Lung (tissue), 12 donors: Measurements from ENCODE around the gene LRRC47. TPM values are rescaled to one million over a fixed set of nuclear protein-coding genes. Genes with fewer than 3 reads are reported as not detected.

Experiments
- ATAC-seq: fragments of 200-7000 bp; cut with Tn5 transposase; one replicate; pipeline ENCODE4 v1.9.1; 2020; ENCODE audit warnings: moderate number of reproducible peaks; ENCODE audit not compliant: insufficient read depth, low FRiP score
- DNase-seq, 3 donors: peaks; one replicate each; pipeline ENCODE4 v3.0.0-alpha.2; 2013 to 2017
- H3K27ac ChIP-seq, 2 donors: one replicate each; pipeline ENCODE4 v1.5.1; 2013; ENCODE audit warnings: mild to moderate bottlenecking in 2 of 2, moderate library complexity in 2 of 2, control low read depth in 1 of 2, inconsistent platforms in 1 of 2, low read depth in 1 of 2, low read length in 1 of 2
- H3K27me3 ChIP-seq, 3 donors: one replicate each; pipeline ENCODE4 v1.5.1; 2013; ENCODE audit warnings: low read length in 2 of 3; ENCODE audit not compliant: control insufficient read depth in 3 of 3, insufficient read depth in 3 of 3
- H3K36me3 ChIP-seq, 4 donors: one replicate each; pipeline ENCODE4 v1.5.1; 2013; ENCODE audit warnings: low read length in 4 of 4, mild to moderate bottlenecking in 1 of 4, moderate library complexity in 1 of 4; ENCODE audit not compliant: control insufficient read depth in 4 of 4, insufficient read depth in 4 of 4
- H3K4me1 ChIP-seq, 5 donors: one replicate each; pipeline ENCODE4 v1.5.1; 2013; ENCODE audit warnings: low read length in 5 of 5, mild to moderate bottlenecking in 2 of 5, moderate library complexity in 1 of 5; ENCODE audit not compliant: control insufficient read depth in 5 of 5, insufficient read depth in 5 of 5
- H3K4me3 ChIP-seq: one replicate; pipeline ENCODE4 v1.5.1; 2013; ENCODE audit warnings: mild to moderate bottlenecking, control low read depth, moderate library complexity
- H3K9ac ChIP-seq, 2 donors: one replicate each; pipeline ENCODE4 v1.5.1; 2013; ENCODE audit warnings: low read length in 2 of 2, control low read depth in 1 of 2; ENCODE audit not compliant: insufficient read depth in 1 of 2
- H3K9me3 ChIP-seq, 4 donors: one replicate each; pipeline ENCODE4 v1.5.1; 2013; ENCODE audit warnings: low read length in 3 of 4, mild to moderate bottlenecking in 1 of 4, moderate library complexity in 1 of 4; ENCODE audit not compliant: control insufficient read depth in 4 of 4, insufficient read depth in 3 of 4
- WGBS, 2 donors: extraction: QIAGEN DNeasy Blood & Tissue Kit; methylation state at CpG; one replicate each; pipeline ENCODE4 v1.1.7; 2013; 5-methylcytosine and 5-hydroxymethylcytosine counted together
- polyA plus RNA-seq, 2 donors: library from polyadenylated mRNA; stranded (reverse); fragments of 200-250 nt; gene quantifications; one replicate each; pipeline ENCODE4 v1.2.1, GENCODE V29; 2013
- total RNA-seq, 2 donors: library from RNA; depleted of rRNA in 1 of 2; stranded (reverse); fragments of >200 nt in 1 of 2; gene quantifications; one replicate each; pipeline ENCODE4 v1.2.1, GENCODE V29; 2014 to 2021
- TF ChIP-seq, protein P1 (sequence below): IDR thresholded peaks from 2 replicates; pipeline ENCODE4 v1.5.1; 2012; ENCODE audit warnings: mild to moderate bottlenecking; ENCODE audit errors: control extremely low read depth, extremely low read depth
- donor health status: control.
- donor health status: control.
- donor health status: Bipolar disorder and iron deficiency.
- donor health status: healthy.
- donor health status: DM: yes; HTN: yes; CAD: no.

Gene LRRC47
- total and polyA plus RNA-seq, 4 donors: 14.4 to 33.9 (median 20.5) TPM

DNA sequence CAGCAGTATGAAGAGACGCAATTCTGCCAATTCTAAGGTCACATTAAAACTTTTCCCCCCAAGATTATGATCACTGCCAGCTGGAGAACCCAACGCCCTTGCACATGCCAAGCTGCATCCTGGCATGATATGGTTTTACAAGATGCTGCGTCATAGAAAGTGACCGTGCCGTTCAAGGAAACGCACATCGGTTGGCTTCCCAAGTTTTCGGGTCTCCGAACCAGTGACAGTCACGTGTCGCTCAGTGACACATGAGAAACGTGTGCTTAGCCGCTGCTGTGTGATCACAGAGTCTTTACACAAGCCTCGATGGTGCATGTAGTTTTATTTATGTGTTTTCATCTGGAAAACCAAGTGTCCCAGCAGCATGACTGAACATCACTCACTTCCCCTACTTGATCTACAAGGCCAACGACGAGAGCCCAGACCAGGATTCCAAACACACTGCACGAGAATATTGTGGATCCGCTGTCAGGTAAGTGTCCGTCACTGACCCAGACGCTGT lies 16.3 kb downstream of the LRRC47 start:
- no peak for ATAC-seq
- WGBS, 2 donors: 92 to 96% methylated on average over 20 of the region's 20 CpGs
- H3K36me3 ChIP-seq: peaks cover 23 to 47% (median 33%) of the 10 kb centered on the region in 4 donors

DNA sequence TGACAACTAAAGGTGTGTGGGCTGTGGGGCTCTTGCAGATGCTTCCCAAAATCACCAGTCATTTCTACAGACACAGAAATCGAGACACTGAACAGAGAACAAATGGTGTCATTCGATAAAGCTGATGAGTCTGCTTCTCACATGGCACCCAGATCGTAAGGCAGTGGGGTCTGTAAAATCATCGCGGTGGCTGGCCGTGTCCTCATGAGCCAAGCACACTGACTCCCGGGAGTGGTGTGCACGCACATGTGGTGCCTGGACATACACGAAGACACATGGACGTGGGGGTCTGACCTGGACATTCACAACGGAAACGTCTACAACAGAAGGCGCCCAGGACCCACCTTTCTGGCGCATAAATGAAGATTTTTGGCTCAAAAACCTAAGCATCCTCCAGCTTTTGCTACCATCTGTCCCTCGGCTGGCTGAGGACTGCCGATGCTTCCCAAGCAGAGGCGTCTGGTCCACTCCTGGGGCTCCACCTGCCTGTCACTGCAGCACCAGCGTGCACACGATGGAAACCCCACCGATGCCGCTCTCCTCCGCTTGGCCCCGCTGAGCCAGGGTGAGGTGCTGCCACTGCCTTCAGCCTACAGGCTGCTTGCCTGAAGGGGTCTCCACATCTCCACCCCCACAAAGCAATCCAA lies 16.9 kb downstream of the LRRC47 start:
- no peak overlapping the region for H3K9ac ChIP-seq
- TF ChIP-seq, protein P1, sequence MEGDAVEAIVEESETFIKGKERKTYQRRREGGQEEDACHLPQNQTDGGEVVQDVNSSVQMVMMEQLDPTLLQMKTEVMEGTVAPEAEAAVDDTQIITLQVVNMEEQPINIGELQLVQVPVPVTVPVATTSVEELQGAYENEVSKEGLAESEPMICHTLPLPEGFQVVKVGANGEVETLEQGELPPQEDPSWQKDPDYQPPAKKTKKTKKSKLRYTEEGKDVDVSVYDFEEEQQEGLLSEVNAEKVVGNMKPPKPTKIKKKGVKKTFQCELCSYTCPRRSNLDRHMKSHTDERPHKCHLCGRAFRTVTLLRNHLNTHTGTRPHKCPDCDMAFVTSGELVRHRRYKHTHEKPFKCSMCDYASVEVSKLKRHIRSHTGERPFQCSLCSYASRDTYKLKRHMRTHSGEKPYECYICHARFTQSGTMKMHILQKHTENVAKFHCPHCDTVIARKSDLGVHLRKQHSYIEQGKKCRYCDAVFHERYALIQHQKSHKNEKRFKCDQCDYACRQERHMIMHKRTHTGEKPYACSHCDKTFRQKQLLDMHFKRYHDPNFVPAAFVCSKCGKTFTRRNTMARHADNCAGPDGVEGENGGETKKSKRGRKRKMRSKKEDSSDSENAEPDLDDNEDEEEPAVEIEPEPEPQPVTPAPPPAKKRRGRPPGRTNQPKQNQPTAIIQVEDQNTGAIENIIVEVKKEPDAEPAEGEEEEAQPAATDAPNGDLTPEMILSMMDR: no peak
- no peak overlapping the region for H3K27ac ChIP-seq
- WGBS, 2 donors: 94 to 96% methylated on average over 23 of the region's 23 CpGs
- H3K4me1 ChIP-seq: peaks cover 0 to 18% (median 11%) of the 10 kb centered on the region in 5 donors
- no peak overlapping the region for H3K4me3 ChIP-seq
- no peaks in the 10 kb centered on the region for H3K27me3 ChIP-seq
- DNase-seq (no peak), ATAC-seq (no peak)
- peaks cover 23 to 43% (median 32%) of the 10 kb centered on the region in 4 donors for H3K36me3 ChIP-seq
- H3K9me3 ChIP-seq: no peaks in the 10 kb centered on the region

More for the DNA sequence above, 16.3 kb downstream of the LRRC47 start:
- DNase-seq: no peak
- Histone ChIP-seq H3K4me3 (no peak overlapping the region), H3K27me3 (no peaks in the 10 kb centered on the region), H3K27ac (no peak overlapping the region), H3K9ac (no peak overlapping the region), H3K4me1 (peaks cover 0 to 17% (median 9%) of the 10 kb centered on the region in 5 donors), H3K9me3 (no peaks in the 10 kb centered on the region)
- TF ChIP-seq, protein P1: no peak

DNA sequence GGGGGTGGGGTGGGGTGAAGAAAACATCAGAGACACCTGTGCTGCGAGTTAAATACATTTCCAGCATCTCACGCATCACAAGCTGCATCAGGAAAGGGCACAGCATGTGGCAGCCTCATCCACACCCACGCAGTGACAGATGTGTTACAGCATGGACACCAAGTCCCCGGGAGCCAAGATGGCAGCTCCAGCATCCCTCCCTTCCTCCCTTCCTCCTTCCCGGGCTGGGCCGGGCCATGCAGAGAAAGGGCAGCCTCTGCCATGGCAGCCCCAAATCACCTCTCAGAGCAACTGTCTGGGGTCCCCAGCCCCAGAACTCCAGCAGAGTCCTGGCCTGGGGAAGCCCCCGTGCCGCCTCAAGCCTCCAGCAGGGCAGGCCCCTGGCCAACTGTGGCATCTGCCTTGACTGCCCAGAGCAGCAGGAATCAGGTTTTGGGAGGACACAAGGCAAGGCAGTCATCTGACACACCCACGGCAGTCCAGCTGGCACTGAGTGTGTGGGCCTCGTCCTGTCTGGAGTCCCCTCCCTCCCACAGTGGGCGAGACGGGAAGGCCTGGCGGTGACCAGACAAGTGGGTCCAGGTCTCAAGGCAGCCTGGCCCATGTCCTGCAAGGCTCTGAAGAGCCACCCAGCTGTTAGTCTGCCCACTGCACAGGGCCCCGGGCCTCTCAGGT lies 17.6 kb downstream of the LRRC47 start:
- H3K9me3 ChIP-seq: no peaks in the 10 kb centered on the region
- TF ChIP-seq, protein P1: no peak
- H3K36me3 ChIP-seq: peaks cover 20 to 37% (median 30%) of the 10 kb centered on the region in 4 donors
- H3K4me1 ChIP-seq: peaks cover 0 to 18% (median 11%) of the 10 kb centered on the region in 5 donors
- H3K4me3 ChIP-seq: no peak overlapping the region
- no peak overlapping the region for H3K27ac ChIP-seq
- no peak for DNase-seq
- no peak overlapping the region for H3K9ac ChIP-seq
- no peaks in the 10 kb centered on the region for H3K27me3 ChIP-seq
- ATAC-seq: no peak
- WGBS, 2 donors: 81 to 82% methylated on average over 14 of the region's 14 CpGs
